ENCODE measurements around the gene ZNF683. TPM values are rescaled to one million over a fixed set of nuclear protein-coding genes. Genes with fewer than 3 reads are reported as not detected.

The ZNF683 gene
- polyA plus RNA-seq, 1 donor from 2014 or later, result not detected

- Histone ChIP-seq H4K20me1 (ENCODE audit: insufficient read depth) (no peaks in the 10 kb centered on the region), H3F3A (ENCODE audit: insufficient read depth, low read length, poor library complexity, severe bottlenecking) (peaks cover 2% of the 10 kb centered on the region), H3K4me2 (ENCODE audit: low read length) (no peak overlapping the region), H3K79me2 (replicated peaks; ENCODE audit: insufficient read depth, low read length) (peaks cover 47% of the 10 kb centered on the region), H3K36me3 (ENCODE audit: insufficient read depth, low read length) (no peaks in the 10 kb centered on the region), H3K9me3 (ENCODE audit: low read length) (no peaks in the 10 kb centered on the region), H3K9me2 (ENCODE audit: insufficient read depth, low read length) (no peaks in the 10 kb centered on the region), H3K4me3 (ENCODE audit: low read length) (peak overlapping the region; percentile 52), H2AFZ (ENCODE audit: low read depth, low read length) (no peak overlapping the region), H3K27ac (ENCODE audit: low read length) (peak overlapping the region; percentile 24), H3K27me3 (ENCODE audit: insufficient read depth, low read depth, low read length) (no peaks in the 10 kb centered on the region), H3K9ac (ENCODE audit: low read length) (peak overlapping the region; percentile 18)
- TF ChIP-seq RAD21 (conservative IDR thresholded peaks at IDR 0.05), result no peak
- TF ChIP-seq EP300 (conservative IDR thresholded peaks at IDR 0.05; ENCODE audit: poor library complexity, severe bottlenecking), result no peak
- TF ChIP-seq EZH2 (IDR thresholded peaks at IDR 0.05; ENCODE audit: borderline replicate concordance, insufficient read depth, low read length, poor library complexity, severe bottlenecking), result no peak
- no peak for TF ChIP-seq REST (IDR thresholded peaks at IDR 0.05; ENCODE audit: borderline replicate concordance)
- TF ChIP-seq TAF1 (IDR thresholded peaks at IDR 0.05; ENCODE audit: low read depth), result no peak
- no peak for TF ChIP-seq MXI1 (conservative IDR thresholded peaks at IDR 0.05; ENCODE audit: poor library complexity, severe bottlenecking)
- no peak for TF ChIP-seq POLR2AphosphoS5 (IDR thresholded peaks at IDR 0.05)
- no peak for TF ChIP-seq SMC3 (conservative IDR thresholded peaks at IDR 0.05; ENCODE audit: poor library complexity)
These were observed 39.8 kb upstream of the ZNF683 start for GRCh38 chr1:26412180-26412840.

GRCh38 chr1:26411624-26412074 is 39.1 kb upstream of the ZNF683 start:
- Histone ChIP-seq H3K9me2 (ENCODE audit: insufficient read depth, low read length) (no peaks in the 10 kb centered on the region), H3K36me3 (ENCODE audit: insufficient read depth, low read length) (no peaks in the 10 kb centered on the region), H3K4me3 (ENCODE audit: low read length) (peak overlapping the region; percentile 52), H3K4me2 (ENCODE audit: low read length) (no peak overlapping the region), H3K27ac (ENCODE audit: low read length) (peak overlapping the region; percentile 24), H3K27me3 (ENCODE audit: insufficient read depth, low read depth, low read length) (no peaks in the 10 kb centered on the region), H3K79me2 (replicated peaks; ENCODE audit: insufficient read depth, low read length) (peaks cover 45% of the 10 kb centered on the region), H4K20me1 (ENCODE audit: insufficient read depth) (no peaks in the 10 kb centered on the region), H3F3A (ENCODE audit: insufficient read depth, low read length, poor library complexity, severe bottlenecking) (no peaks in the 10 kb centered on the region), H3K9ac (ENCODE audit: low read length) (peak overlapping the region; percentile 18), H2AFZ (ENCODE audit: low read depth, low read length) (peak overlapping the region; percentile 9), H3K9me3 (ENCODE audit: low read length) (no peaks in the 10 kb centered on the region)
- TF ChIP-seq EP300 (conservative IDR thresholded peaks at IDR 0.05; ENCODE audit: poor library complexity, severe bottlenecking), result no peak
- peak; percentile 15 for TF ChIP-seq REST (IDR thresholded peaks at IDR 0.05; ENCODE audit: borderline replicate concordance)
- TF ChIP-seq RAD21 (conservative IDR thresholded peaks at IDR 0.05), result no peak
- no peak for TF ChIP-seq CTCF (IDR thresholded peaks at IDR 0.05; ENCODE audit: poor library complexity, severe bottlenecking)

Measured in neural cell (in vitro differentiated cells).